Upper lobe of left lung (tissue), 6 donors: ENCODE data around the gene DNAJB5. TPM values are rescaled to one million over a fixed set of nuclear protein-coding genes. Genes with fewer than 3 reads are reported as not detected.

Experiments used
- ATAC-seq, 2 donors: fragments of 200-7000 bp; cut with Tn5 transposase; one replicate each; pipeline ENCODE4 v1.9.1; 2022; ENCODE audit warnings: mild to moderate bottlenecking in 2 of 2, moderate library complexity in 2 of 2; ENCODE audit not compliant: low FRiP score in 2 of 2
- DNase-seq, 2 donors: peaks; one replicate each; pipeline ENCODE4 v3.0.0-alpha.2; 2019 to 2020
- H3K27ac ChIP-seq, 4 donors: fragments of 200-600 bp; sonication (generic); one replicate each; pipeline ENCODE4 v1.5.1; 2016 to 2019
- H3K27me3 ChIP-seq, 4 donors: fragments of 200-600 bp; sonication (generic); one replicate each; pipeline ENCODE4 v1.5.1; 2017 to 2019
- H3K36me3 ChIP-seq, 4 donors: fragments of 200-600 bp; sonication (generic); one replicate each; pipeline ENCODE4 v1.5.1; 2016 to 2019
- H3K4me1 ChIP-seq, 4 donors: fragments of 200-600 bp; sonication (generic); one replicate each; pipeline ENCODE4 v1.5.1; 2018 to 2019
- H3K4me3 ChIP-seq, 4 donors: fragments of 200-600 bp; sonication (generic); one replicate each; pipeline ENCODE4 v1.5.1; 2017 to 2019; ENCODE audit warnings: mild to moderate bottlenecking in 2 of 4, moderate library complexity in 1 of 4
- H3K9me3 ChIP-seq, 4 donors: fragments of 200-600 bp; sonication (generic); one replicate each; pipeline ENCODE4 v1.5.1; 2018 to 2019
- EP300 ChIP-seq, 4 donors: sonication (generic); formaldehyde crosslinking; IDR thresholded peaks; one replicate each; pipeline ENCODE4 v1.5.1; 2017; ENCODE audit warnings: antibody characterized with exemption in 4 of 4, control low read depth in 2 of 4
- POLR2A ChIP-seq, 4 donors: fragments of 450-650 bp; IDR thresholded peaks; one replicate each; pipeline ENCODE4 v1.5.1; 2016 to 2017; ENCODE audit warnings: antibody characterized with exemption in 4 of 4, mild to moderate bottlenecking in 2 of 4
- POLR2AphosphoS5 ChIP-seq, 2 donors: sonication (generic); formaldehyde crosslinking; IDR thresholded peaks; one replicate each; pipeline ENCODE4 v1.5.1; 2017; ENCODE audit warnings: antibody characterized with exemption in 2 of 2
- WGBS, 2 donors: methylation state at CpG; one replicate each; pipeline ENCODE4 v1.1.5; 2017 to 2018; 5-methylcytosine and 5-hydroxymethylcytosine counted together
- total RNA-seq, 6 donors: library from RNA; depleted of rRNA in 4 of 6; stranded (reverse); fragments of >200 nt in 4 of 6; gene quantifications; one replicate each; pipeline versions ENCODE4 v1.1.0 to v1.2.1, GENCODE V29; 2016 to 2021
- TF ChIP-seq, protein P1 (sequence below), 6 experiments: fragments of 450-650 bp in 4 of 6; fragments of 200-600 bp in 2 of 6; sonication (generic) in 2 of 6; IDR thresholded peaks; one replicate each; pipeline ENCODE4 v1.5.1; 2016 to 2019; ENCODE audit warnings: antibody characterized with exemption in 6 of 6
- donor health status: DM: no; HTN: no; CAD: no; lungs with moderate emphysema.
- donor health status: DM: no; HTN: yes; CAD: no; lungs with severe emphysema.

DNAJB5 gene
- total RNA-seq, 6 donors from 2014 or later, result 4.6 to 7.9 (median 6.0) TPM

- DNase-seq (no peak), ATAC-seq (peak; percentile 57 to 63)
- H3K27me3 ChIP-seq, result peaks cover 0 to 25% (median 9%) of the 10 kb centered on the region in 4 donors
- H3K4me1 ChIP-seq, result peaks cover 8 to 15% (median 9%) of the 10 kb centered on the region in 4 donors
- no peak overlapping the region for H3K27ac ChIP-seq
- 41% methylated on average over 5 of the region's 5 CpGs for WGBS, 2 donors
- H3K9me3 ChIP-seq, result no peaks in the 10 kb centered on the region
- no peak for TF ChIP-seq EP300 (IDR thresholded peaks at IDR 0.05)
- TF ChIP-seq, protein P1, sequence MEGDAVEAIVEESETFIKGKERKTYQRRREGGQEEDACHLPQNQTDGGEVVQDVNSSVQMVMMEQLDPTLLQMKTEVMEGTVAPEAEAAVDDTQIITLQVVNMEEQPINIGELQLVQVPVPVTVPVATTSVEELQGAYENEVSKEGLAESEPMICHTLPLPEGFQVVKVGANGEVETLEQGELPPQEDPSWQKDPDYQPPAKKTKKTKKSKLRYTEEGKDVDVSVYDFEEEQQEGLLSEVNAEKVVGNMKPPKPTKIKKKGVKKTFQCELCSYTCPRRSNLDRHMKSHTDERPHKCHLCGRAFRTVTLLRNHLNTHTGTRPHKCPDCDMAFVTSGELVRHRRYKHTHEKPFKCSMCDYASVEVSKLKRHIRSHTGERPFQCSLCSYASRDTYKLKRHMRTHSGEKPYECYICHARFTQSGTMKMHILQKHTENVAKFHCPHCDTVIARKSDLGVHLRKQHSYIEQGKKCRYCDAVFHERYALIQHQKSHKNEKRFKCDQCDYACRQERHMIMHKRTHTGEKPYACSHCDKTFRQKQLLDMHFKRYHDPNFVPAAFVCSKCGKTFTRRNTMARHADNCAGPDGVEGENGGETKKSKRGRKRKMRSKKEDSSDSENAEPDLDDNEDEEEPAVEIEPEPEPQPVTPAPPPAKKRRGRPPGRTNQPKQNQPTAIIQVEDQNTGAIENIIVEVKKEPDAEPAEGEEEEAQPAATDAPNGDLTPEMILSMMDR (IDR thresholded peaks at IDR 0.05), result no peak
- no peak for TF ChIP-seq POLR2A (IDR thresholded peaks at IDR 0.05)
- H3K4me3 ChIP-seq, result no peak overlapping the region
- no peaks in the 10 kb centered on the region for H3K36me3 ChIP-seq
These were observed 27.7 kb upstream of the DNAJB5 start for GRCh38 chr9:34961574-34962490.

DNA sequence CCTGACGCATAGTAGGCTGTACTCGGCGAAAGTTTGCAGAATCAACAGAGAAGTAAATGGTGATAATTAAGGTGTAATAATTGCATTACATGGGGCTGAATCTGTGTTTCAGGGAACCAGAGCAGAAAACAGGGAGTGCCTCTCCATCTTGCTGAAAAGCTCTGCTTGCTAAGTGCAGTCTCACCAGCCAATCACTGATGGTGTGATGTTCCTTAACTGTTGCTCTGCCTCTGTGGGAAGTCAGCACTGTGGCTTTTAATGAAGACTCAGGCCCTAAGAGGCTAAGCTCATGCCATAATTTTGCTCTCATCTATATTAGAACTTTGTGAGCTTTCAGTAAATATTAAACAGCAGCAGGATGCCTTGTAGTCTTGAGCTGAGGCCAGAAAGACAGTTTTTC lies 27.0 kb upstream of the DNAJB5 start:
- TF ChIP-seq EP300 (IDR thresholded peaks at IDR 0.05) (no peak), POLR2A (IDR thresholded peaks at IDR 0.05) (no peak), POLR2AphosphoS5 (IDR thresholded peaks at IDR 0.05) (no peak)
- TF ChIP-seq, protein P1 (IDR thresholded peaks at IDR 0.05), result no peak
- peaks cover 0 to 18% (median 7%) of the 10 kb centered on the region in 4 donors for H3K27me3 ChIP-seq
- H3K4me1 ChIP-seq, result peaks cover 6 to 11% (median 7%) of the 10 kb centered on the region in 4 donors
- no peak overlapping the region for H3K27ac ChIP-seq
- DNase-seq, result no peak
- H3K9me3 ChIP-seq, result no peaks in the 10 kb centered on the region
- no peaks in the 10 kb centered on the region for H3K36me3 ChIP-seq
- no peak for ATAC-seq
- H3K4me3 ChIP-seq, result no peak overlapping the region
- WGBS, 2 donors, result 82 to 84% methylated on average over 3 of the region's 3 CpGs

GRCh38 chr9:34963552-34963951 lies 26.0 kb upstream of the DNAJB5 start:
- no peak overlapping the region for H3K4me3 ChIP-seq
- ATAC-seq (no peak), DNase-seq (no peak)
- H3K4me1 ChIP-seq, result peaks cover 0 to 2% (median under 1%) of the 10 kb centered on the region in 4 donors
- no peaks in the 10 kb centered on the region for H3K36me3 ChIP-seq
- 68 to 70% methylated on average over 2 of the region's 2 CpGs for WGBS, 2 donors
- TF ChIP-seq POLR2A (IDR thresholded peaks at IDR 0.05) (no peak), EP300 (IDR thresholded peaks at IDR 0.05) (no peak), POLR2AphosphoS5 (IDR thresholded peaks at IDR 0.05) (no peak)
- TF ChIP-seq, protein P1 (IDR thresholded peaks at IDR 0.05), result no peak
- H3K27me3 ChIP-seq, result peaks cover 0 to 11% (median 3%) of the 10 kb centered on the region in 4 donors
- H3K27ac ChIP-seq, result no peak overlapping the region
- no peaks in the 10 kb centered on the region for H3K9me3 ChIP-seq

GRCh38 chr9:34964458-34964857 lies 25.1 kb upstream of the DNAJB5 start:
- no peaks in the 10 kb centered on the region for H3K4me1 ChIP-seq
- TF ChIP-seq POLR2A (IDR thresholded peaks at IDR 0.05) (no peak), POLR2AphosphoS5 (IDR thresholded peaks at IDR 0.05) (no peak), EP300 (IDR thresholded peaks at IDR 0.05) (no peak)
- TF ChIP-seq, protein P1 (IDR thresholded peaks at IDR 0.05), result no peak
- no peak overlapping the region for H3K27ac ChIP-seq
- ATAC-seq (no peak), DNase-seq (no peak)
- no peaks in the 10 kb centered on the region for H3K36me3 ChIP-seq
- peaks cover 0 to 3% (median 0%) of the 10 kb centered on the region in 4 donors for H3K27me3 ChIP-seq
- 61 to 64% methylated on average over 3 of the region's 3 CpGs for WGBS, 2 donors
- H3K9me3 ChIP-seq, result no peaks in the 10 kb centered on the region
- H3K4me3 ChIP-seq, result no peak overlapping the region
